SKM-1 (cell line): ENCODE results near the gene HBG1.
"Not testable (repeated sequence)": the region's sequence is repeated elsewhere in the genome, so short reads cannot be mapped to it uniquely, and the experiment has no call there.

Source experiments
- DNase-seq: peaks from one replicate; lab custom pipeline; 2025; ENCODE audit not compliant: unreplicated experiment; lab: John Stamatoyannopoulos, UW

The HBG1 gene

GRCh38 chr11:5249807-5250396, at the start of gene HBG1:
TSS of gene HBG1 (minus strand) at chr11:5249857. CDS start at chr11:5249804, 53 bp downstream.
- not testable (repeated sequence) for DNase-seq

GRCh38 chr11:5298451-5298850, 48.8 kb upstream of the HBG1 start:
- no peak for DNase-seq

- no peak for DNase-seq
Measured at GRCh38 chr11:5297721-5298323, 48.2 kb upstream of the HBG1 start.

GRCh38 chr11:5294342-5294995, 44.8 kb upstream of the HBG1 start:
- DNase-seq, result not testable (repeated sequence)

- no peak for DNase-seq
Measured at GRCh38 chr11:5293028-5293427, 43.4 kb upstream of the HBG1 start.

GRCh38 chr11:5291207-5291838, 41.7 kb upstream of the HBG1 start:
- peak; percentile 24 for DNase-seq

GRCh38 chr11:5290106-5290505, 40.4 kb upstream of the HBG1 start:
- no peak for DNase-seq

- DNase-seq, result no peak
Measured at GRCh38 chr11:5289696-5290095, 40.0 kb upstream of the HBG1 start.

- DNase-seq, result no peak
Measured at GRCh38 chr11:5288906-5289550, 39.4 kb upstream of the HBG1 start.

- DNase-seq, result no peak
Measured at GRCh38 chr11:5288108-5288905, 38.6 kb upstream of the HBG1 start.

GRCh38 chr11:5286901-5287300, 37.2 kb upstream of the HBG1 start:
- DNase-seq, result no peak

- no peak for DNase-seq
Measured at GRCh38 chr11:5286351-5286750, 36.7 kb upstream of the HBG1 start.

GRCh38 chr11:5285703-5286340, 36.2 kb upstream of the HBG1 start:
- DNase-seq, result no peak

GRCh38 chr11:5284637-5285036, 35.0 kb upstream of the HBG1 start:
- DNase-seq, result no peak

GRCh38 chr11:5283882-5284281, 34.2 kb upstream of the HBG1 start:
- DNase-seq, result no peak

GRCh38 chr11:5283086-5283485, 33.4 kb upstream of the HBG1 start:
- DNase-seq, result no peak

GRCh38 chr11:5282628-5283027, 33.0 kb upstream of the HBG1 start:
- no peak for DNase-seq

- DNase-seq, result no peak
Measured at GRCh38 chr11:5281596-5281995, 31.9 kb upstream of the HBG1 start.

GRCh38 chr11:5280582-5281102, 31.0 kb upstream of the HBG1 start:
- peak; percentile 38 for DNase-seq

- no peak for DNase-seq
Measured at GRCh38 chr11:5279471-5280090, 29.9 kb upstream of the HBG1 start.
